ENCODE measurements around the gene PC. TPM values are rescaled to one million over a fixed set of nuclear protein-coding genes. Genes with fewer than 3 reads are reported as not detected.
A peak's percentile ranks its signal among the peaks of the same experiment; 100 is the strongest.

The PC gene
- total RNA-seq, 1 donor from 2014 or later = 5.0 TPM

- Mint-ChIP-seq H3K4me3 (no peak overlapping the region), H3K9me3 (no peaks in the 10 kb centered on the region), H3K36me3 (ENCODE audit: low read depth) (peaks cover 10% of the 10 kb centered on the region), H3K4me1 (peaks cover 15% of the 10 kb centered on the region), H3K27ac (no peak overlapping the region), H3K27me3 (no peaks in the 10 kb centered on the region)
- ChIA-PET CTCF (no interaction called here), POLR2A (interaction anchor here (0.7 to 6.2 kb wide), 2 partner anchors 7 to 43 kb away, joined by 3 to 123 read pairs; partner anchors contain the start of gene RCE1)
- no peak for ATAC-seq (ENCODE audit: low read depth)
- no peak for TF ChIP-seq CTCF (IDR thresholded peaks at IDR 0.05)
- intact Hi-C loops (cut with micrococcal nuclease) = no loop called here
- DNase-seq = no peak
Observed at GRCh38 chr11:66850588-66851238, 107.5 kb downstream of the PC start.

- Mint-ChIP-seq H3K27me3 (no peaks in the 10 kb centered on the region), H3K4me3 (no peak overlapping the region), H3K4me1 (peaks cover 10% of the 10 kb centered on the region), H3K9me3 (no peaks in the 10 kb centered on the region), H3K36me3 (ENCODE audit: low read depth) (peaks cover 15% of the 10 kb centered on the region), H3K27ac (no peak overlapping the region)
- intact Hi-C loops (cut with micrococcal nuclease) = no loop called here
- CTCF ChIA-PET = no interaction called here
- ATAC-seq (ENCODE audit: low read depth) (no peak), DNase-seq (no peak)
- POLR2A ChIA-PET = interaction anchor here (0.7 kb wide), 1 partner anchor 43 kb away, joined by 3 read pairs; no protein-coding TSS in a partner anchor
- no peak for TF ChIP-seq CTCF (IDR thresholded peaks at IDR 0.05)
Observed at GRCh38 chr11:66850235-66850587, 108.0 kb downstream of the PC start.

- no peak overlapping the region for H3K27ac Mint-ChIP-seq
- H3K27me3 Mint-ChIP-seq = no peaks in the 10 kb centered on the region
- peaks cover 20% of the 10 kb centered on the region for H3K36me3 Mint-ChIP-seq (ENCODE audit: low read depth)
- H3K4me3 Mint-ChIP-seq = no peak overlapping the region
- ATAC-seq (ENCODE audit: low read depth) (no peak), DNase-seq (peak; percentile 7)
- intact Hi-C loops (cut with micrococcal nuclease) = loop anchor here (10.0 kb wide), 1 partner anchor 305 kb away; the partner anchor contains the start of genes ACTN3 and ZDHHC24
- no peaks in the 10 kb centered on the region for H3K9me3 Mint-ChIP-seq
- POLR2A ChIA-PET = interaction anchor here (0.7 kb wide), 1 partner anchor 235 kb away, joined by 5 read pairs; no protein-coding TSS in a partner anchor
- TF ChIP-seq CTCF (IDR thresholded peaks at IDR 0.05) = no peak
- CTCF ChIA-PET = interaction anchor here (1.3 kb wide), 1 partner anchor 154 kb away, joined by 5 read pairs; no protein-coding TSS in a partner anchor
- H3K4me1 Mint-ChIP-seq = peaks cover 12% of the 10 kb centered on the region
Observed at GRCh38 chr11:66849501-66850234, 108.5 kb downstream of the PC start.

- peak; percentile 14 for DNase-seq
- Mint-ChIP-seq H3K4me3 (no peak overlapping the region), H3K27me3 (no peaks in the 10 kb centered on the region), H3K36me3 (ENCODE audit: low read depth) (peaks cover 20% of the 10 kb centered on the region), H3K4me1 (peaks cover 18% of the 10 kb centered on the region), H3K27ac (no peak overlapping the region), H3K9me3 (no peaks in the 10 kb centered on the region)
- no peak for TF ChIP-seq CTCF (IDR thresholded peaks at IDR 0.05)
- POLR2A ChIA-PET = interaction anchor here (0.7 kb wide), 1 partner anchor 235 kb away, joined by 5 read pairs; no protein-coding TSS in a partner anchor
- ATAC-seq (ENCODE audit: low read depth) = no peak
- intact Hi-C loops (cut with micrococcal nuclease) = loop anchor here (10.0 kb wide), 1 partner anchor 304 kb away; the partner anchor contains the start of genes ACTN3 and ZDHHC24
- CTCF ChIA-PET = interaction anchor here (1.3 kb wide), 1 partner anchor 153 kb away, joined by 5 read pairs; no protein-coding TSS in a partner anchor
Observed at GRCh38 chr11:66848671-66849500, 109.3 kb downstream of the PC start.

All from activated B cell treated with CpG ODN at 0.5 μM for 24 hours (primary cell).